K562 (cell line): ENCODE results near the gene JUNB. TPM values are rescaled to one million over a fixed set of nuclear protein-coding genes. Genes with fewer than 3 reads are reported as not detected.

Source experiments
- DPF2 ChIP-seq: fragments of 450-650 bp; IDR thresholded peaks from 2 replicates; pipeline ENCODE4 v1.6.1; 2016
- ETV1 ChIP-seq: fragments of 450-650 bp; conservative IDR thresholded peaks from 2 replicates; pipeline ENCODE4 v1.6.1; 2016; ENCODE audit warnings: missing genetic modification characterization, control low read depth, low read depth, missing compliant biosample characterization
- IFI16 ChIP-seq: fragments of 250-450 bp; sonication (Bioruptor Pico); IDR thresholded peaks from 2 replicates; pipeline ENCODE4 v2.1.2; 2022; ENCODE audit warnings: mild to moderate bottlenecking, inconsistent platforms
- JUNB ChIP-seq: fragments of 450-650 bp; formaldehyde crosslinking; conservative IDR thresholded peaks from 2 replicates; pipeline ENCODE4 v1.4.0; 2020; ENCODE audit warnings: mild to moderate bottlenecking
- MXI1 ChIP-seq: IDR thresholded peaks from 2 replicates; pipeline ENCODE4 v1.6.1; 2011; ENCODE audit warnings: low read depth, mild to moderate bottlenecking, improper control_type of control experiment, low read length
- NCOA6 ChIP-seq: fragments of 450-650 bp; IDR thresholded peaks from 2 replicates; pipeline ENCODE4 v1.6.1; 2017; ENCODE audit warnings: mild to moderate bottlenecking
- NFE2 ChIP-seq: IDR thresholded peaks from 2 replicates; pipeline ENCODE4 v1.6.1; 2014; ENCODE audit warnings: antibody characterized with exemption, low read depth
- NFRKB ChIP-seq: fragments of 450-650 bp; IDR thresholded peaks from 2 replicates; pipeline ENCODE4 v1.6.1; 2016; ENCODE audit warnings: low read depth
- PHB2 ChIP-seq: fragments of 450-650 bp; IDR thresholded peaks from 2 replicates; pipeline ENCODE4 v1.6.1; 2017; ENCODE audit warnings: low read depth
- RBBP5 ChIP-seq: fragments of 200-600 bp; sonication (generic); IDR thresholded peaks from 2 replicates; pipeline ENCODE4 v1.6.1; 2012; ENCODE audit warnings: borderline replicate concordance, mild to moderate bottlenecking, low read length, control low read depth, inconsistent platforms; ENCODE audit not compliant: insufficient read depth, poor library complexity, severe bottlenecking
- RBM15 ChIP-seq: fragments of 200-400 bp; formaldehyde crosslinking; IDR thresholded peaks from 2 replicates; pipeline ENCODE4 v1.6.1; 2018; ENCODE audit warnings: mild to moderate bottlenecking, low read length, moderate library complexity; ENCODE audit not compliant: insufficient read depth
- SREBF2 ChIP-seq: sonication (generic); formaldehyde crosslinking; IDR thresholded peaks from 2 replicates; pipeline ENCODE4 v1.4.0; 2020; ENCODE audit warnings: mild to moderate bottlenecking, missing genetic modification reagents
- SRSF1 ChIP-seq: fragments of 200-400 bp; formaldehyde crosslinking; IDR thresholded peaks from 2 replicates; pipeline ENCODE4 v1.6.1; 2017; ENCODE audit warnings: mild to moderate bottlenecking, low read depth, low read length, moderate library complexity
- TAF7 ChIP-seq: fragments of 450-650 bp; IDR thresholded peaks from 2 replicates; pipeline ENCODE4 v1.6.1; 2016; ENCODE audit warnings: missing genetic modification characterization, missing compliant biosample characterization
- TCF7 ChIP-seq: sonication (generic); IDR thresholded peaks from 2 replicates; pipeline ENCODE4 v1.6.1; 2016; ENCODE audit warnings: antibody characterized with exemption, borderline replicate concordance
- ZFX ChIP-seq: sonication (generic); formaldehyde crosslinking; IDR thresholded peaks from 2 replicates; pipeline ENCODE4 v1.8.0; 2022; ENCODE audit warnings: mild to moderate bottlenecking, missing genetic modification reagents, moderate library complexity
- ZNF212 ChIP-seq: fragments of 450-650 bp; formaldehyde crosslinking; IDR thresholded peaks from 2 replicates; pipeline ENCODE4 v1.4.0; 2020; ENCODE audit warnings: mild to moderate bottlenecking
- polyA plus RNA-seq, 8 experiments: library from polyadenylated mRNA; depleted of rRNA in 4 of 8; stranded (reverse) in 5 of 8; unstranded in 3 of 8; fragments of >200 nt; fragmentation: Nextera tagmentation in 2 of 8; fragmentation: Illumina TruSeq in 1 of 8; extraction: Ambion mirVana in 2 of 8; extraction: Trizol in 1 of 8; gene quantifications; 2 replicates each; pipeline versions ENCODE4 v1.2.1 to v1.2.3, GENCODE V29; 2011 to 2014; ENCODE audit warnings: inconsistent platforms in 1 of 8, missing spikeins in 1 of 8
- total RNA-seq, 7 experiments: library from RNA; depleted of rRNA in 6 of 7; stranded (reverse); fragments of >200 nt in 6 of 7; fragmentation: Illumina TruSeq in 2 of 7; extraction: Trizol in 2 of 7; gene quantifications; 2 replicates each; pipeline versions ENCODE4 v1.2.1 to v1.2.3, GENCODE V29; 2011 to 2021; ENCODE audit warnings: low replicate concordance in 1 of 7
- TF ChIP-seq, protein P1 (sequence below): sonication (generic); formaldehyde crosslinking; IDR thresholded peaks from 2 replicates; pipeline ENCODE4 v1.8.1; 2023; ENCODE audit warnings: mild to moderate bottlenecking, missing genetic modification reagents
- TF ChIP-seq, protein P2 (sequence below): fragments of 450-650 bp; IDR thresholded peaks from 2 replicates; pipeline ENCODE4 v1.6.1; 2014; ENCODE audit warnings: low read depth, mild to moderate bottlenecking, moderate library complexity, borderline replicate concordance
- TF ChIP-seq, protein P3 (sequence below): IDR thresholded peaks from 2 replicates; pipeline ENCODE4 v1.6.1; 2016; ENCODE audit warnings: missing genetic modification characterization, missing compliant biosample characterization
- TF ChIP-seq, protein P4 (sequence below): IDR thresholded peaks from 2 replicates; pipeline ENCODE4 v1.6.1; 2011; ENCODE audit warnings: borderline replicate concordance, low read depth, mild to moderate bottlenecking, moderate library complexity, low read length; ENCODE audit not compliant: insufficient read depth, poor library complexity, severe bottlenecking

JUNB gene
- total and polyA plus RNA-seq, 9 of the 15 experiments (the other 6 are each of a cell fraction or from before 2014, with no cell fraction given) = 0.23 to 88.1 (median 13.1) TPM

DNA sequence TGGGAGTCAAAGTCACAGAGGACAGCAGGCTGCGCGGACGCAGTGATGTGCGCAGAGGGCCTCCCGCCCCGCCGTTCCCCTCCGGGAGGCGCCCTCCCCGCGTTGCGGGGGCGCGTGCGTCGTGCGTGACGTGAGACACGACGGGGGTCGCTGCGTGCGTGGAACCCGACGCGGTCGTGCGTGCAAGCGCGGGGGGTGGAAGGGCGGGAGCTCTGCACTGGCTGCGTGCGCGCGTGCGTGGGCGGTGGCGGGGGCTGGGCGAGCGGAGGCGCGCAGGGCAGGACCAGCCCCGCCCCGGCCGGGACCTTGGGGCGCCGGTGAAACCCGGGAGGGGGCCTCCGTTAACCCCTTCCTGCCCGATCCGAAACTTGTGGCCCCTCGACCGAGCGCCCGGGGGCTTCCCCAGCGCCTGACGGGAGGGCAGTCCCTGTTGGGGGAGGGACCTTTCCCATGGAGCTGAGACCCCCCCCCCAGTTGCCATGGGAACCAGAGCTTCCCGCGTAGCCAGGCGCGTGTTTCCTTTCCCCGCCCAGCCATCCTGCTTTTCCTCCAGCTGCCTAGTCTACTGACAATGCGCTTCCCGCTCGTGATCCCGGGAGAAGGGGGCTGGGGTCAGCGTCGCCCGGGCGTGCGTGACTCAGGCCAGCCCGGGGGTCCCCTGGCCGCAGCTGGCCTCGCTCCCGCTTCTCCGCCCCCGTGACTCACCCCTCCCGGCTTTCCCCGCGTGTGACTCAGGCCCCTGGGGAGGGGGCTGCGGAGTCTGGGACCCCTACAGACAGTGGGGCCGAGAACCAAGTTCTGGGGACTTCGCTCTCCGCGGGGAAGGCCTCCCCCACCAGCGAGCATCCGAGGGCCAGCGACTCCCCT, 8.6 kb upstream of the JUNB start (continued):
- TF ChIP-seq, protein P1, sequence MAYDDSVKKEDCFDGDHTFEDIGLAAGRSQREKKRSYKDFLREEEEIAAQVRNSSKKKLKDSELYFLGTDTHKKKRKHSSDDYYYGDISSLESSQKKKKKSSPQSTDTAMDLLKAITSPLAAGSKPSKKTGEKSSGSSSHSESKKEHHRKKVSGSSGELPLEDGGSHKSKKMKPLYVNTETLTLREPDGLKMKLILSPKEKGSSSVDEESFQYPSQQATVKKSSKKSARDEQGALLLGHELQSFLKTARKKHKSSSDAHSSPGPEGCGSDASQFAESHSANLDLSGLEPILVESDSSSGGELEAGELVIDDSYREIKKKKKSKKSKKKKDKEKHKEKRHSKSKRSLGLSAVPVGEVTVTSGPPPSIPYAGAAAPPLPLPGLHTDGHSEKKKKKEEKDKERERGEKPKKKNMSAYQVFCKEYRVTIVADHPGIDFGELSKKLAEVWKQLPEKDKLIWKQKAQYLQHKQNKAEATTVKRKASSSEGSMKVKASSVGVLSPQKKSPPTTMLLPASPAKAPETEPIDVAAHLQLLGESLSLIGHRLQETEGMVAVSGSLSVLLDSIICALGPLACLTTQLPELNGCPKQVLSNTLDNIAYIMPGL (CRISPR knock-in tag) = no peak
- TF ChIP-seq ZNF212 (CRISPR knock-in tag) = no peak
- peak; percentile 15; the same call in 1 of the 2 replicates for TF ChIP-seq NFRKB
- no peak for TF ChIP-seq TAF7 (tag)
- TF ChIP-seq NCOA6 = peak; percentile 92
- no peak for TF ChIP-seq NFE2
- TF ChIP-seq, protein P2, sequence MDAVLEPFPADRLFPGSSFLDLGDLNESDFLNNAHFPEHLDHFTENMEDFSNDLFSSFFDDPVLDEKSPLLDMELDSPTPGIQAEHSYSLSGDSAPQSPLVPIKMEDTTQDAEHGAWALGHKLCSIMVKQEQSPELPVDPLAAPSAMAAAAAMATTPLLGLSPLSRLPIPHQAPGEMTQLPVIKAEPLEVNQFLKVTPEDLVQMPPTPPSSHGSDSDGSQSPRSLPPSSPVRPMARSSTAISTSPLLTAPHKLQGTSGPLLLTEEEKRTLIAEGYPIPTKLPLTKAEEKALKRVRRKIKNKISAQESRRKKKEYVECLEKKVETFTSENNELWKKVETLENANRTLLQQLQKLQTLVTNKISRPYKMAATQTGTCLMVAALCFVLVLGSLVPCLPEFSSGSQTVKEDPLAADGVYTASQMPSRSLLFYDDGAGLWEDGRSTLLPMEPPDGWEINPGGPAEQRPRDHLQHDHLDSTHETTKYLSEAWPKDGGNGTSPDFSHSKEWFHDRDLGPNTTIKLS = no peak
- TF ChIP-seq, protein P3, sequence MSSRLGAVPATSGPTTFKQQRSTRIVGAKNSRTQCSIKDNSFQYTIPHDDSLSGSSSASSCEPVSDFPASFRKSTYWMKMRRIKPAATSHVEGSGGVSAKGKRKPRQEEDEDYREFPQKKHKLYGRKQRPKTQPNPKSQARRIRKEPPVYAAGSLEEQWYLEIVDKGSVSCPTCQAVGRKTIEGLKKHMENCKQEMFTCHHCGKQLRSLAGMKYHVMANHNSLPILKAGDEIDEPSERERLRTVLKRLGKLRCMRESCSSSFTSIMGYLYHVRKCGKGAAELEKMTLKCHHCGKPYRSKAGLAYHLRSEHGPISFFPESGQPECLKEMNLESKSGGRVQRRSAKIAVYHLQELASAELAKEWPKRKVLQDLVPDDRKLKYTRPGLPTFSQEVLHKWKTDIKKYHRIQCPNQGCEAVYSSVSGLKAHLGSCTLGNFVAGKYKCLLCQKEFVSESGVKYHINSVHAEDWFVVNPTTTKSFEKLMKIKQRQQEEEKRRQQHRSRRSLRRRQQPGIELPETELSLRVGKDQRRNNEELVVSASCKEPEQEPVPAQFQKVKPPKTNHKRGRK (tag) = no peak
- TF ChIP-seq ETV1 (tag) = 0 out of 2 replicates have a peak, but pooled peaks have one; percentile 53
- TF ChIP-seq, protein P4, sequence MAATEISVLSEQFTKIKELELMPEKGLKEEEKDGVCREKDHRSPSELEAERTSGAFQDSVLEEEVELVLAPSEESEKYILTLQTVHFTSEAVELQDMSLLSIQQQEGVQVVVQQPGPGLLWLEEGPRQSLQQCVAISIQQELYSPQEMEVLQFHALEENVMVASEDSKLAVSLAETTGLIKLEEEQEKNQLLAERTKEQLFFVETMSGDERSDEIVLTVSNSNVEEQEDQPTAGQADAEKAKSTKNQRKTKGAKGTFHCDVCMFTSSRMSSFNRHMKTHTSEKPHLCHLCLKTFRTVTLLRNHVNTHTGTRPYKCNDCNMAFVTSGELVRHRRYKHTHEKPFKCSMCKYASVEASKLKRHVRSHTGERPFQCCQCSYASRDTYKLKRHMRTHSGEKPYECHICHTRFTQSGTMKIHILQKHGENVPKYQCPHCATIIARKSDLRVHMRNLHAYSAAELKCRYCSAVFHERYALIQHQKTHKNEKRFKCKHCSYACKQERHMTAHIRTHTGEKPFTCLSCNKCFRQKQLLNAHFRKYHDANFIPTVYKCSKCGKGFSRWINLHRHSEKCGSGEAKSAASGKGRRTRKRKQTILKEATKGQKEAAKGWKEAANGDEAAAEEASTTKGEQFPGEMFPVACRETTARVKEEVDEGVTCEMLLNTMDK = peak; percentile 65
- no peak for TF ChIP-seq PHB2
- no peak for TF ChIP-seq RBM15
- peak; percentile 82 for TF ChIP-seq MXI1
- 0 out of 2 replicates have a peak, but pooled peaks have one; percentile 21 for TF ChIP-seq JUNB (CRISPR knock-in tag)
- TF ChIP-seq TCF7 = no peak
- TF ChIP-seq RBBP5 = peak; percentile 64
- peak; percentile 43; the same call in 1 of the 2 replicates for TF ChIP-seq DPF2
- 0 out of 2 replicates have a peak, but pooled peaks have one; percentile 59 for TF ChIP-seq SRSF1
- no peak for TF ChIP-seq IFI16 (CRISPR knock-in tag)
- TF ChIP-seq SREBF2 (CRISPR knock-in tag) = no peak
- TF ChIP-seq ZFX (CRISPR knock-in tag) = peak; percentile 53
